SK-N-MC (cell line): ENCODE measurements around the gene EDC3.

Source experiments
- EZH2 ChIP-seq: fragments of 200-600 bp; sonication (generic); IDR thresholded peaks from one replicate; pipeline ENCODE4 v1.6.1; 2017; ENCODE audit warnings: antibody characterized with exemption
- FOXP2 ChIP-seq: optimal IDR thresholded peaks from 2 replicates; pipeline ENCODE3; 2011; ENCODE audit warnings: mild to moderate bottlenecking, moderate library complexity; ENCODE audit not compliant: insufficient read depth; ENCODE audit errors: extremely low read length, control extremely low read depth
- POLR2AphosphoS5 ChIP-seq: IDR thresholded peaks from 2 replicates; pipeline ENCODE4 v1.6.1; 2012; ENCODE audit warnings: mild to moderate bottlenecking, low read depth, low read length, borderline replicate concordance

DNA sequence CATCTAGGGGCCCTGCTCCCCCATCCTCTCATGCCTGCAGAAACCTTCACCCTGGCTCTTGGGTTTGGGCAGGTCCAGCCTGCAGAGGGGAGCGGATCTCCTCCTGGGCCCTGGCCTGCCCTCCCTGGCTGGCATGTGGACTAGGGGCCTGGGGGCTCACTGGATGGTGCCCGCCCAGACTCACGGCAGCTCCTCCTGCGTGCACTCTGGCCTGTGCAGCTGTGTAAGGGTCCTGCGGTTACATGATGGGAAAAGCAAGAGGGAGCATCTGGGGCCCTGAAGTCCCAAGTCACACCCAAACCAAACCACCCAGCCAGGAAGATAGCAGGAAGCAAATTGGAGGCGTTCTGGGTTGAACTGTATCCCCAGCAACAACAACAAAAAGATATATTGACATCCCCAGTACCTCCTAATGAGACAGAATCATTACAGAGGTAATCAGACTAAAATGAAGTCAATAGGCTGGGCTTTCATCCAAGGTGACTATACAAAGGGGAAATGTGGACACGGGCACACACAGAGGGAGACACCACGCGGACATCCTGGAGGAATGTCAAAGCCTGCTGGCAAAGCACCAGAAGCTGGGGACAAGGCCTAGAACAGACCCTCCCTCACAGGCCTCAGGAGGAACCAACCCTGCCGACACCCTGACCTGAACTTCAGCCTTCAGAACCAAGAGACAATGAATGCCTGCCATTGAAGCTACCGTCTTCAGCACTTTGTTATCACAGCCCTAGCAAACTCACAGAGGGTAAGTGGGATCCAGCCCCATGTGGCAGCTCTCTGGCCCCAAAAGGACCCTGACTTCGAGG, 90.6 kb downstream of the EDC3 start:
- TF ChIP-seq EZH2 (no peak), POLR2AphosphoS5 (no peak), FOXP2 (no peak)
